GM13976 (cell line): ENCODE data around the gene CDK11B.
"Not testable (repeated sequence)": the region's sequence is repeated elsewhere in the genome, so short reads cannot be mapped to it uniquely, and the experiment has no call there.

Experiments
- DNase-seq: peaks from one replicate; pipeline ENCODE4 v3.0.0; 2012; ENCODE audit warnings: low spot score
- CTCF ChIP-seq: IDR thresholded peaks from 2 replicates; pipeline ENCODE4 v1.5.1; 2012; ENCODE audit warnings: borderline replicate concordance, mild to moderate bottlenecking; ENCODE audit not compliant: insufficient read depth; ENCODE audit errors: extremely low read depth, missing control alignments, control extremely low read depth
- in situ Hi-C: fragments of 300-500 bp; cut with MboI; formaldehyde crosslinking; loops from one replicate; pipeline ENCODE4 v1.12.0; 2022; ENCODE audit warnings: low sequenced_read_pairs, mixed read lengths, inconsistent platforms; ENCODE audit not compliant: unreplicated experiment

CDK11B gene

GRCh38 chr1:1669468-1670440, 10.9 kb upstream of the CDK11B start:
- DNase-seq, result peak; percentile 8
- in situ Hi-C loops, result no loop called here
- no peak for TF ChIP-seq CTCF

- DNase-seq, result no peak
- no peak for TF ChIP-seq CTCF
- in situ Hi-C loops, result no loop called here
Measured at GRCh38 chr1:1666526-1666925, 7.7 kb upstream of the CDK11B start.

GRCh38 chr1:1665815-1666251, 7.0 kb upstream of the CDK11B start:
- peak; percentile 41 for DNase-seq
- TF ChIP-seq CTCF, result peak; percentile 28
- in situ Hi-C loops, result no loop called here

- in situ Hi-C loops, result no loop called here
- peak; percentile 9 for DNase-seq
- TF ChIP-seq CTCF, result no peak
Measured at GRCh38 chr1:1664941-1665814, 6.4 kb upstream of the CDK11B start.

GRCh38 chr1:1664318-1664717, 5.5 kb upstream of the CDK11B start:
- in situ Hi-C loops, DNase-seq: not testable (repeated sequence)

GRCh38 chr1:1662830-1663560, 4.2 kb upstream of the CDK11B start:
- in situ Hi-C loops, DNase-seq: not testable (repeated sequence)

GRCh38 chr1:1662392-1662791, 3.6 kb upstream of the CDK11B start:
- DNase-seq, in situ Hi-C loops: not testable (repeated sequence)

- DNase-seq, in situ Hi-C loops: not testable (repeated sequence)
Measured at GRCh38 chr1:1648265-1648664, 10.5 kb downstream of the CDK11B start.

- DNase-seq, result not testable (repeated sequence)
Measured at GRCh38 chr1:1647567-1648241, 11.1 kb downstream of the CDK11B start.

GRCh38 chr1:1646326-1646725, 12.5 kb downstream of the CDK11B start:
- DNase-seq, in situ Hi-C loops: not testable (repeated sequence)

More at GRCh38 chr1:1647567-1648241, 11.1 kb downstream of the CDK11B start:
- in situ Hi-C loops, result not testable (repeated sequence)

GRCh38 chr1:1640711-1641461, 17.9 kb downstream of the CDK11B start:
- in situ Hi-C loops, DNase-seq: not testable (repeated sequence)
